Activated CD4-positive, CD25-positive, alpha-beta regulatory T cell treated with anti-CD3 and anti-CD28 coated beads, Interleukin-2, amount 50 U/mL, for 24 hours (primary cell): Measurements from ENCODE around the gene TBX10.
"Not testable (repeated sequence)": the region's sequence is repeated elsewhere in the genome, so short reads cannot be mapped to it uniquely, and the experiment has no call there.

Experiments
- ATAC-seq, 2 donors: fragments of 150-1000 bp; cut with Tn5 transposase; one replicate each; pipeline ENCODE4 v1.10.0; 2021; ENCODE audit warnings: mild to moderate bottlenecking in 1 of 2, moderate library complexity in 1 of 2

The TBX10 gene

GRCh38 chr11:67664213-67664585, 24.6 kb upstream of the TBX10 start:
- ATAC-seq, result no peak

- ATAC-seq, result no peak
These were observed 24.1 kb upstream of the TBX10 start for GRCh38 chr11:67663532-67664212.

GRCh38 chr11:67662835-67663531, 23.4 kb upstream of the TBX10 start:
- ATAC-seq, result no peak

GRCh38 chr11:67662142-67662834, 22.7 kb upstream of the TBX10 start:
- no peak for ATAC-seq

DNA sequence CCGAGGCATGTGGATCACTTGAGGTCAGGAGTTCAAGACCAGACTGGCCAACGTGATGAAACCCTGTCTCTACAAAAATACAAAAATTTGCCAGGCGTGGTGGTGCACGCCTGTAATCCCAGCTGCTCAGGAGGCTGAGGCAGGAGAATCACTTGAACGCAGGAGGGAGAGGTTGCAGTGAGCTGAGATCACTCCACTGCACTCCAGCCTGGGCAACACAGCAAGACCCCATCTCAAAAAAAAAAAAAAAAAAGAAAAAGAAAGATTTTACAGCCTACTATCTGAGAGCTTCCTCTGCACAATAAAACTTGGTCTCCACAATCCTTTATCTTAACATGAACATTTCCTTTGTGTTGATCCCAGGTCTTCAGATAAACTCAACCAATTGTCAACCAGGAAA, 21.2 kb upstream of the TBX10 start:
- ATAC-seq, result not testable (repeated sequence)

GRCh38 chr11:67659651-67660165, 20.1 kb upstream of the TBX10 start:
- not testable (repeated sequence) for ATAC-seq

- ATAC-seq, result peak; percentile 68 to 78
These were observed 17.7 kb upstream of the TBX10 start for GRCh38 chr11:67657300-67657699.

GRCh38 chr11:67656278-67656922, 16.8 kb upstream of the TBX10 start:
- ATAC-seq, result peak in 1 of 2 donors; percentile 39

GRCh38 chr11:67654225-67654624, 14.7 kb upstream of the TBX10 start:
- ATAC-seq, result no peak

- no peak for ATAC-seq
These were observed 13.6 kb upstream of the TBX10 start for GRCh38 chr11:67652965-67653845.

DNA sequence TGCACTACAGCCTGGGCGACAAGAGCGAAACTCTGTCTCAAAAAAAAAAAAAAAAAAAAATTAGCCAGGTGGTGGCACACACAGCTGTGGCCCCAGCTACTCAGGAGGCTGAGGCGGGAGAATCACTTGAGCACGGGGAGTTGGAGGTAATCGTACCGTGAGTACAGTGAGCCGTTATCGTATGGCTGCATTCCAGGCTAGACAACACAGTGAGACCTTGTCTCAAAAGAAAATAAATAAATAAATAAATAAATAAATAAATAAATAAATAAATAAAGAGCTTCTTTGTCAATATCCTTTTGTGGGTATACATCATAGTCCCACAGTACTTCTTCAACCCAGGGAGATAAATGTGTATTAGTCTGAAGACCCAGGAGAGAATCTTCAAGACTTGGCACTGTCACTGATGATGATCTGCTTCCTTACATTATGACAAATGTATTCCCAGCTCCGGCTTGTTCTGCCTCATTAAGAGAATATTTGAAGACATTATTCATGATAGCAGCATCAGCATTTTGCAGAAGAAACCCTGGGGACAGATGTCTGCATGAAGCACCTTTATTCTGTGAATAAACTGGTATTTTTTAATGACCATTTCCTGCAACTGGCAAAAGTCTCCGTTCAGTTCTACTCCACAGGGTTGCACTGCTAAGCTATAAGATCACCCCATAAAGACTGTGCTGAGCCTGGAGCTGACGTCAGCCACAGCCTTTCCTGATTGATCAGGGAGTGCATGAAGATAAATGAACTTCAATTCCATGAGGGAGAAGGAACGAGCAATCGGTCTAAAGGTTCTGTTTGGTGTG, 12.6 kb upstream of the TBX10 start:
- no peak for ATAC-seq

- ATAC-seq, result peak in 1 of 2 donors; percentile 6
These were observed 10.3 kb upstream of the TBX10 start for GRCh38 chr11:67649634-67650510.

DNA sequence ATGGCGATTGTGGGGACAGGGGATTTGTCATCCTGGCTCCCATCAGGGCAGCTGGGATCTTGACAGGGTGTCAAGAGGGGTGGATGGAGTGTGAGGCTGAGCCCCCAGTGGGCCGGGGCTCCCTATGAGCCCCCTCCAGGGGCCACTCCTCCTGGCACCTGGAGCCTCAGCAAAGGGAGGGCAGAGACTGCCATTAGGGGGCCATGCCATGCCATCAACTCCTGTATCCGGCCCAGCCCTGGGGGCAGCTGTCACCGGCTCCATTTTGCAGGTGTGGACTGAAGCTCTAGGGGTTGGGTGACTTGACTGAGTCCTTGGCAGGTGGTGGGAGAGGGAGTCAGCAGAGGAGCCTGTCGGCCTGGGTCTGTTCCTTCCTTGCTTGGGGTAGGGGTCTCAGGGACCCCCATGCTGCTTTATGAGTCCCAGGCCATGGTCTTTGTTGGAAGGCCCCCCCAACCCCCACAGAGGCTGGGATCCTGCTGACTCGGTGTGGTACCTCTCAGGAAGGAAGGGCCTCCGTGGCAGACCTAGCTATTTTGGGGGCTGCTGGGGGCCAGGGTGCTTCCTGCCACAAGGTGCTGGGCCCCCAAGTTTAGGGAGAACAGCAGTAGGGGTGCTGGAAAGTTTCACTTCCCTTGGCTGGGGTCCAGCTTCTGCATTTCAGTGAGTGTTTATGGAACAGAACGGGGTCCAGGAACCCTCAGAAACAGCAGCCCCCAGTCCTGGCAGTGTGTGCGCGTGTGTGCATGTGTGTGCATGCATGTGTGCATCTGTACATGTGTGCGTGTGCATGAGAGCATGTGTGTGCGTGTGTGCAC, 9.4 kb upstream of the TBX10 start:
- ATAC-seq, result no peak

DNA sequence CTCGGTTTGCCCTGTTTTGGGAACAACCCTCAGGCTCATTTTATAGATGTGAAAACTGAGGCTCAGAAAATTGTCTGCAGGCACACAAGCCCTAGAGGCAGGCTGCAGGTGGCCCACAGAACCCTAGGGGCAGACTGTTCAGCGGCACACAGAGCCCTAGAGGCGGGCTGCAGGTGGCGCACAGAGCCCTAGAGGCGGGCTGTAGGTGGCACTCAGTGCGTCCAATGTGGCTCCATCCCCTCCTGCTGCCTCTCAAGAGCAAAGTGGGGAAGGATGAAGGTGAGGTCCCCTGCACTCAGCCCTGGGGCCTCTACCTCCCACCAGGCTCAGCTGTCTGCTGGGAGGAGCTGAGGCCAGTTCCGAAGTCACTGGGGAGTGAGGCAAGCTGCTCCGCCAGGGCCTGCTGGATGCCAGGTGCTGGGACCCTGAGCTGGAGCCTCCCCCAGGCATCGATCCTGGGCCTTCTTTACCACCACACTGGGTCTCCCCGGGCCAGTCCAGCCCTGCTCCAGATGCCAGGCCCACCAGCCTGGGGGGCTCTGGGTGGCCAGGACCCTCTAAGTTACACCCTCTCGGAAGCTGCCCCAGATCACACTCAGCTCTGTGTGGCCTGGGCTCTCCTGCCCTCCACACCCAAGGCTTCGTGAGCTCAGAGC, 8.7 kb upstream of the TBX10 start:
- peak; percentile 75 to 86 for ATAC-seq

DNA sequence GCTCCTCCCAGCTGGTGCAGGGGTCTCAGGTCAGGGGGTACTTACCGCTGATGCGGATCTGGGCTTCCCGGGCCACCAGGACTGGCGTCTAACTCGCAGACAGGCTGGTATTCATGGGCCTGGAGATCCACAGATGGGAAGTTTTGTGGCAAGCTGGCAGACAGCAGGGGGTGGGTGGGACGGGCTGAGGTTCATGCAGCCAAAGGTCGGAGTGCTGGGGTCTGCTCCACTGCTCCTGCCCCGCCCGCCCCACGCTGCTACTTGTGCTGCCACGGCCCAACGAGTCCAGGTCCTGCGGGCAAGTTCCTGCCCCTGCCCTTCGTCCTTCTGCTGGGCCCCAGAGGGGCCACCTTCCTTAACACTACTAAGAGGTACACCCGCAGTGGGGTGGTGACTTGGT, 7.9 kb upstream of the TBX10 start:
- no peak for ATAC-seq

DNA sequence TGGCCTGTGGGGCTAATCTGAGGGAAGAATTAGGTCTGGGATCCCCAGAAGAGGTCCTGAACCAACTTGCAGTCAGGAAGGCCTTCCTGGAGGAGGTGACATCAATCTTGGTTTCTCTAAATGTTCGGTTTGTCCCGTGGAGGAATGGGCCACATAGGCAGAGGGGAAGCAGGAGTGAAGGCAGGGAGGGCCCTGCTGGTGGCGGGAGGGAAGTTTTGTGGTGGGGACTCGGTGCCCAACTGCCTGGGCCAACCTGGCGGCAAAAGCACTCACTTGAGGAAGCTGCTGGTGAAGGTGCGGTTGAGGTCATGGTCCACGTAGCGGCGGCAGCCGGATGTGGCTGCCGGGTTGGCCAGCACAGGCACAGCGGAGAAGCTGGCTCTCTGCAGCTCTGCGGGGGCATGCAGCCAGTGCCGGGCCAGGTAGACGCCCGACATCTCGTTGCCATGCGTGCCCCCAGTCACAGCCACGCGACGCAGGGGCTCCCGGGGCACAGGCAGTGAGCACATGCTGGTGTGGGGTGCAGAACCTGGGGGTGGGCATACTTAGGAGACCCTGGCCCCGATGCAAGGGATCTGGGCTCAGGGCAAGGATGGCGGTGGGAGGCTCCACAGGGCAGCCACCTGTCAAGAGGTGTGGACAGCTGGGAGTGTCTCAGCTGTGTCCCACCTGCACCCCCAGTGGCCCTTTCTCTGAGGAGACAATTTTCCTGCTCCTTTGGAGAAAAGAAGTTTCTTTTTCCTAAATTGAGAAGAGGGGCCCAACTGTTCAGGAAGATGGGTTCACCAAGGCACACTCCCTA, 7.2 kb upstream of the TBX10 start:
- ATAC-seq, result peak; percentile 44 to 45

GRCh38 chr11:67645521-67646461, 6.2 kb upstream of the TBX10 start:
- no peak for ATAC-seq
